Measurements from ENCODE around the gene PLA2R1. TPM values are rescaled to one million over a fixed set of nuclear protein-coding genes. Genes with fewer than 3 reads are reported as not detected.
A peak's percentile ranks its signal among the peaks of the same experiment; 100 is the strongest.
"Not testable (repeated sequence)": the region's sequence is repeated elsewhere in the genome, so short reads cannot be mapped to it uniquely, and the experiment has no call there.

PLA2R1 gene
- total RNA-seq, 1 experiment from 2014 or later = 0.39 TPM

DNA sequence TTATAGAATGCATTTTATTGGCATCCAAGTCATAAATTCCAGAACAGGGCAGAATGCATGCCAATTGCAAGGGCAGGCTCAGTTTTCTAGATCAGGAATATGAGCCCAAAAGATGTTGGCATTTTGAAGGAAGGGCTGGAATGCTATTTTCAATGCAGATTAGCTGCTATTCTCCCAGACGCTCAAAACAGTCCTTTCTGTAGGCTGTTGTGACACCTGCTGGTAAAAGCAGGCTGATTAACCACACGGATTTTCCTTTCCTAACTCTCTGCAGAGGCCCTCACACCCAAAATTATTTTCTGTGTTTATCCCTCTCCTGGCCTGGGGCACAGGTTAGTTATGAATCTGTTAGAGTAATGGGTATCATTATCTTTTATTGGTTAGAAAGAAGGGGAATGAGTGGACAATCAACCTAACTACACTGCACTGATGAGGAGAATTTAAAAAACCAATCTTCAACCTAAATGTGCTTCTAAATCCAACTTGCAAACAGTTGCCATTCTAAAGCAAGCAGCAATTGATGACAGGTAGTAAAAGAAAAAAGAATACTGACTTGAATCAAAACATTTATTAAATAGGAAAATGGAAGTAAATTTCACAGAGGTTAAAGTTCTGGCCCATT lies 94.0 kb downstream of the PLA2R1 start:
- CTCF ChIA-PET = interaction anchor here (0.5 to 1.3 kb wide), 9 partner anchors 29 to 800 kb away, joined by 3 to 8 read pairs (median 3); no protein-coding TSS in a partner anchor

DNA sequence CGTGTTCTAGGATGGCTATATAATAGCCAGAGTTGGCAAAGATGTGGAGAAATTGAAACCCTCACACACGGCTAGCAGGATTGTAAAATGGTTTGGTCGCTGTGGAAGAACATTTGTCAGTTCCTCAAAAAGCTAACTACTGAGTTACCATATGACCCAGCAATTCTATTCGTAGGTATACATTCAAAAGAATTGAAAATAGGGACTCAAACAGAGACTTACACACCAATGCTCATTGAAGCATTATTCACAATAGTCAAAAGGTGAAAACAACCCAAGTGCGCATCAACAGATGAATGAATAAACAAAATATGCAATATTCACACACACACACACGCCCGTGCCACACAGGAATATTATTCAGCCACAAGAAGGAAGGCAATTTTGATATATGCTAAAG lies 98.7 kb downstream of the PLA2R1 start:
- TF ChIP-seq CTCF (IDR thresholded peaks at IDR 0.05; ENCODE audit: insufficient read depth in 1 of 2, low read depth in 1 of 2, low read length in 1 of 2, severe bottlenecking in 1 of 2, unreplicated experiment in 1 of 2) = no peak
- ChIA-PET POLR2A (no interaction called here), CTCF (no interaction called here)
- BruUV-seq (replicated peaks) = no TSS peak
- no peak for DNase-seq
- H3K36me3 ChIP-seq (ENCODE audit: control insufficient read depth, insufficient read depth, low read length) = no peaks in the 10 kb centered on the region
- intact Hi-C loops (cut with micrococcal nuclease; ENCODE audit: unreplicated experiment) = no loop called here
- no peaks in the 10 kb centered on the region for H3K27me3 ChIP-seq (replicated peaks; ENCODE audit: control insufficient read depth, insufficient read depth, low read length)
- Mint-ChIP-seq H3K27ac (ENCODE audit: unreplicated experiment) (no peak overlapping the region), H3K36me3 (ENCODE audit: insufficient read depth, unreplicated experiment) (no peaks in the 10 kb centered on the region), H3K9me3 (ENCODE audit: unreplicated experiment) (no peaks in the 10 kb centered on the region), H3K4me1 (ENCODE audit: low read depth, unreplicated experiment) (no peaks in the 10 kb centered on the region), H3K27me3 (ENCODE audit: insufficient read depth, unreplicated experiment) (peaks cover 3% of the 10 kb centered on the region), H3K4me3 (ENCODE audit: unreplicated experiment) (no peak overlapping the region)
- H3K9me3 ChIP-seq = no peaks in the 10 kb centered on the region
- H3K4me3 ChIP-seq (ENCODE audit: low read depth, low read length) = no peak overlapping the region
- H3K4me1 ChIP-seq = no peaks in the 10 kb centered on the region

More for the DNA sequence above, 94.0 kb downstream of the PLA2R1 start:
- TF ChIP-seq CTCF (IDR thresholded peaks at IDR 0.05; ENCODE audit: insufficient read depth in 1 of 2, low read depth in 1 of 2, low read length in 1 of 2, severe bottlenecking in 1 of 2, unreplicated experiment in 1 of 2) = peak; percentile 67 to 71
- DNase-seq = peak; percentile 48 to 63
- no peaks in the 10 kb centered on the region for H3K27me3 Mint-ChIP-seq (ENCODE audit: insufficient read depth, unreplicated experiment)
- H3K27ac Mint-ChIP-seq (ENCODE audit: unreplicated experiment) = no peak overlapping the region
- H3K36me3 Mint-ChIP-seq (ENCODE audit: insufficient read depth, unreplicated experiment) = no peaks in the 10 kb centered on the region
- intact Hi-C loops (cut with micrococcal nuclease; ENCODE audit: unreplicated experiment) = loop anchor here (1.0 to 5.0 kb wide), 2 partner anchors 161 to 411 kb away; no protein-coding TSS in a partner anchor
- no peak overlapping the region for H3K4me3 ChIP-seq (ENCODE audit: low read depth, low read length)
- H3K9me3 Mint-ChIP-seq (ENCODE audit: unreplicated experiment) = no peaks in the 10 kb centered on the region
- H3K27me3 ChIP-seq (replicated peaks; ENCODE audit: control insufficient read depth, insufficient read depth, low read length) = no peaks in the 10 kb centered on the region
- H3K4me3 Mint-ChIP-seq (ENCODE audit: unreplicated experiment) = no peak overlapping the region
- BruUV-seq (replicated peaks) = no TSS peak
- no peaks in the 10 kb centered on the region for H3K4me1 ChIP-seq
- no peaks in the 10 kb centered on the region for H3K36me3 ChIP-seq (ENCODE audit: control insufficient read depth, insufficient read depth, low read length)
- POLR2A ChIA-PET = no interaction called here
- H3K4me1 Mint-ChIP-seq (ENCODE audit: low read depth, unreplicated experiment) = no peaks in the 10 kb centered on the region
- no peaks in the 10 kb centered on the region for H3K9me3 ChIP-seq

DNA sequence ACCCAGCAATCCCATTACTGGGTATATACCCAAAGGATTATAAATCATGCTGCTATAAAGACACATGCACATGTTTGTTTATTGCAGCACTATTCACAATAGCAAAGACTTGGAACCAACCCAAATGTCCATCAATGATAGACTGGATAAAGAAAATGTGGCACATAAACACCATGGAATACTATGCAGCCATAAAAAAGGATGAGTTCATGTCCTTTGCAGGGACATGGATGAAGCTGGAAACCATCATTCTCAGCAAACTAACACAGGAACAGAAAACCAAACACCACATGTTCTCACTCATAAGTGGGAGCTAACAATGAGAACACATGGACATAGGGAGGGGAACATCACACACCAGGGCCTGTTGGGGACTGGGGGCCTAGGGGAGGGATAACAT lies 99.9 kb downstream of the PLA2R1 start:
- H3K36me3 Mint-ChIP-seq (ENCODE audit: insufficient read depth, unreplicated experiment); DNase-seq; H3K27me3 Mint-ChIP-seq (ENCODE audit: insufficient read depth, unreplicated experiment); H3K4me3 Mint-ChIP-seq (ENCODE audit: unreplicated experiment); BruUV-seq (replicated peaks); POLR2A ChIA-PET; H3K36me3 ChIP-seq (ENCODE audit: control insufficient read depth, insufficient read depth, low read length); H3K4me3 ChIP-seq (ENCODE audit: low read depth, low read length); H3K4me1 ChIP-seq; H3K9me3 ChIP-seq; H3K9me3 Mint-ChIP-seq (ENCODE audit: unreplicated experiment); H3K27ac Mint-ChIP-seq (ENCODE audit: unreplicated experiment); H3K4me1 Mint-ChIP-seq (ENCODE audit: low read depth, unreplicated experiment); intact Hi-C loops (cut with micrococcal nuclease; ENCODE audit: unreplicated experiment); CTCF ChIA-PET; H3K27me3 ChIP-seq (replicated peaks; ENCODE audit: control insufficient read depth, insufficient read depth, low read length): not testable (repeated sequence)

All from Caco-2 (cell line).